Uterus (tissue), 2 donors: ENCODE data around the gene EXOC2.

Experiments used
- CTCF ChIP-seq, 4 experiments: fragments of 200-600 bp in 2 of 4; fragments of 450-650 bp in 2 of 4; sonication (generic) in 2 of 4; IDR thresholded peaks; one replicate each; pipeline ENCODE4 v1.5.1; 2016 to 2019; ENCODE audit warnings: antibody characterized with exemption in 4 of 4, mild to moderate bottlenecking in 2 of 4, moderate library complexity in 1 of 4
- POLR2A ChIP-seq, 2 donors: fragments of 450-650 bp; IDR thresholded peaks; one replicate each; pipeline ENCODE4 v1.6.1; 2016; ENCODE audit warnings: antibody characterized with exemption in 2 of 2, mild to moderate bottlenecking in 1 of 2, moderate library complexity in 1 of 2

DNA sequence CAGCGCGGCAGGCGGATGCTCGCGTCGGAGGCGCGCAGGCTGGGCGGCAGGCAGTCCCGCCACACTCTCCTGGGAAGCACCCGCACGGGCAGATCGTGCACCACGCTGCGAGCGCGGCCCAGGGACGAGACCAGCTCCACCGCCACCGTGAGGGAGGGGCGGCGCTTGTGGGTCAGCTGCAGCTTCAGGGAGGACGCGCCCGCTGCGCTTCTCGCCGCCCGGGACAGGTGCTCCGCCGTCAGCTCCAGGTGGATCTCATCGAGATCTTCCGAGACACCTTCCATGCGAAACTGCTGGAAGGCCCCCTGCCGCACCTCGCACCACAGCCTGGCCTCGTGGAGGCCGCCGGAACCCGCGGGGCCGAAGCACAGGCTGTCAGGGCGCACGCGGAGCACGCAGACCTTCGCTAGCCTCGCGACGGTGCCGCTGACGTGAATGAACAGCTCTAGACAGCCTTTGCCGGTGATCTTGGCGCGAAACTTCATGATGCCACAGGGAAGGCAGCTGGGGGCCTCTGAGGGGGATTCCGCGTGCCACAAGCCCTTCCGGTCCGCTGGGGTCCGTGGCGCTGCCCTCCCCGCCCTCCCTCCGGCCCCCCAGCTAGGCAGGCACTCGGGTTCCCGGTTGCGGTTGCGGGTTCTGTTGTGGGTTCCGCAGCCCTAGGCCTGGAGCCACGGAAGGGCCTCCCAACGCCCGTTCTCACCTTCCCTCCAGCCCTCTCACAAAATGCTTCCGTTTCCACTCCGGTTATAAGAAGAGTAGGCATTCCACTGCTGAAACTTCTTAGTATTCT is 36.3 kb downstream of the EXOC2 start, which contains the start of gene HUS1B:
- TF ChIP-seq CTCF (IDR thresholded peaks at IDR 0.05) (no peak), POLR2A (IDR thresholded peaks at IDR 0.05) (no peak)
